D721Med (cell line): Measurements from ENCODE around the gene TMEM238L.

Source experiments
- DNase-seq: peaks from one replicate; pipeline ENCODE4 v3.0.0; 2011; ENCODE audit warnings: low spot score; ENCODE audit not compliant: insufficient read length
- FAIRE-seq: peaks from 2 replicates; lab custom pipeline; 2011; peaks lifted over from hg19 to GRCh38; lab: Jason Lieb, UNC
- TF ChIP-seq, protein P1 (sequence below): IDR thresholded peaks from 2 replicates; pipeline ENCODE4 v1.5.1; 2012; ENCODE audit warnings: mild to moderate bottlenecking, control low read depth; ENCODE audit not compliant: insufficient read depth; ENCODE audit errors: missing control alignments

The TMEM238L gene

GRCh38 chr17:10768750-10769251 is 35.1 kb downstream of the TMEM238L start:
- TF ChIP-seq, protein P1, sequence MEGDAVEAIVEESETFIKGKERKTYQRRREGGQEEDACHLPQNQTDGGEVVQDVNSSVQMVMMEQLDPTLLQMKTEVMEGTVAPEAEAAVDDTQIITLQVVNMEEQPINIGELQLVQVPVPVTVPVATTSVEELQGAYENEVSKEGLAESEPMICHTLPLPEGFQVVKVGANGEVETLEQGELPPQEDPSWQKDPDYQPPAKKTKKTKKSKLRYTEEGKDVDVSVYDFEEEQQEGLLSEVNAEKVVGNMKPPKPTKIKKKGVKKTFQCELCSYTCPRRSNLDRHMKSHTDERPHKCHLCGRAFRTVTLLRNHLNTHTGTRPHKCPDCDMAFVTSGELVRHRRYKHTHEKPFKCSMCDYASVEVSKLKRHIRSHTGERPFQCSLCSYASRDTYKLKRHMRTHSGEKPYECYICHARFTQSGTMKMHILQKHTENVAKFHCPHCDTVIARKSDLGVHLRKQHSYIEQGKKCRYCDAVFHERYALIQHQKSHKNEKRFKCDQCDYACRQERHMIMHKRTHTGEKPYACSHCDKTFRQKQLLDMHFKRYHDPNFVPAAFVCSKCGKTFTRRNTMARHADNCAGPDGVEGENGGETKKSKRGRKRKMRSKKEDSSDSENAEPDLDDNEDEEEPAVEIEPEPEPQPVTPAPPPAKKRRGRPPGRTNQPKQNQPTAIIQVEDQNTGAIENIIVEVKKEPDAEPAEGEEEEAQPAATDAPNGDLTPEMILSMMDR, result no peak
- no peak for DNase-seq
- FAIRE-seq, result no peak

GRCh38 chr17:10767232-10767631 is 36.7 kb downstream of the TMEM238L start:
- DNase-seq (no peak), FAIRE-seq (no peak)
- TF ChIP-seq, protein P1, result no peak

- DNase-seq (no peak), FAIRE-seq (no peak)
- TF ChIP-seq, protein P1, result no peak
These were observed 41.9 kb downstream of the TMEM238L start for GRCh38 chr17:10762037-10762436.

- TF ChIP-seq, protein P1, result no peak
- no peak for DNase-seq
- FAIRE-seq, result no peak
These were observed 42.6 kb downstream of the TMEM238L start for GRCh38 chr17:10761281-10761680.

GRCh38 chr17:10758062-10758461 is 45.8 kb downstream of the TMEM238L start:
- FAIRE-seq (no peak), DNase-seq (no peak)
- TF ChIP-seq, protein P1, result no peak

GRCh38 chr17:10757647-10758046 is 46.3 kb downstream of the TMEM238L start:
- no peak for FAIRE-seq
- TF ChIP-seq, protein P1, result no peak
- DNase-seq, result no peak

GRCh38 chr17:10757067-10757466 is 46.8 kb downstream of the TMEM238L start:
- TF ChIP-seq, protein P1, result no peak
- FAIRE-seq (no peak), DNase-seq (no peak)
